NK-92 treated with Interleukin-12 subunit alpha and Interleukin-12 subunit beta, amount 100 ng/mL, for 24 hours (cell line): Measurements from ENCODE around the gene TPCN1.

ENCODE experiments used
- DNase-seq: peaks from one replicate; lab custom pipeline; 2025; lab: John Stamatoyannopoulos, UW

The TPCN1 gene

DNA sequence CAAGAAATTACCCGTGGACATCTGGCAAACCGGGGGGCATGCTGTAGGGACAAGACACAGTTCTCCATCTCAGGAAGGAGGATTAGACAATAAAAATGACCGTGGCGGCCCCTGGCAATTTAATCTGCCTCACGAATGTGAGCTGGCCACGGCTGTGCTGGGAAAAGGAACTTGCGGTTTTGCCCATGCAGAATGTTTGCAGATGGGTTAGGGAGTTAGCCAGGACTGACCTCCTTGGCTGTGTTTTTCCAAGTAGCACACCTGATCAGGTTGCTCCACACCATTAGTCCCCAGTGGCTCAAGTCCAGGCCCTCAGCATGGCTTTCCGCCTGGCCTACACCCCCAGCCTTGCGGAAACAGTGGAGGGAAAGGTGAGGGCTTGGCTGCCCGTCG is 20.8 kb downstream of the TPCN1 start:
- no peak for DNase-seq

DNA sequence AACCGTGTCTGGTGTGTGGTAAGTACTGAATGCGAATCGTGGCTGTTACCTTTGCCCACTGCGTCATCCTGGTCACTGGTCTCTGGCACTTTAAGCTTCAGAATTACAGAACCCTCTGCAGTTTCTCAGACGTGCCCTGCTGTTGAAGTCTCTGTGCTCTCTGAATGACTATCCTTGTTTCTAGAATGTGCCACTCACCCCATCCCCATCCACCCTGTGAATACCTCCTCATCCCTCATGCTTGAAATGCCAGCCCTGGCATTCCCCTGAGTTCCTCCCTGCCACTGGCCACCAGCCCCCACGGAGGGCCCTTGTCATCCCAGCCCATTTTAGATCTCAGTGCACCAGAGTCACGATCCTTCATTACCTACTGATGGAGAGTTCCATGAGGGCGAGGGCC is 21.3 kb downstream of the TPCN1 start:
- DNase-seq = no peak

DNA sequence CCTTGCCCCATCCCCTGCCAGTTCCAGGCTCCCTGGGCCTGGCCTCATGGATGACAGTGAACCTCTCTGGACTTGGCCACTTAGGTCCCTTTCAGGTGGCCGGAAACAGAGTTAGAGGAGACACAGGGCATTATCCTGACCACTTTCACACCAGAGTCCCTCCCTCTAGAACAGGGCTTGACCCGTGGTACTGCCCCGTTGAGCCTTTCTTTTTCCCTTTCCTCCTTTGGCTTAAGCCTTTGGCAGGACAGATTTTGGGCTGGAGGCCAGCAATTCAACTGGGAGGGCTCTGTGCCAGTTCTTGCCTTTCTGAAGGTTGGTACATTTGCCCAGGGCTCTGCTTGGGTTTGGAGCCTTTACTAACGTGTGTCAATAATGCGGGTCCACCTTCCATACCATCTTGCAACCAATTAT is 22.8 kb downstream of the TPCN1 start:
- DNase-seq = no peak

DNA sequence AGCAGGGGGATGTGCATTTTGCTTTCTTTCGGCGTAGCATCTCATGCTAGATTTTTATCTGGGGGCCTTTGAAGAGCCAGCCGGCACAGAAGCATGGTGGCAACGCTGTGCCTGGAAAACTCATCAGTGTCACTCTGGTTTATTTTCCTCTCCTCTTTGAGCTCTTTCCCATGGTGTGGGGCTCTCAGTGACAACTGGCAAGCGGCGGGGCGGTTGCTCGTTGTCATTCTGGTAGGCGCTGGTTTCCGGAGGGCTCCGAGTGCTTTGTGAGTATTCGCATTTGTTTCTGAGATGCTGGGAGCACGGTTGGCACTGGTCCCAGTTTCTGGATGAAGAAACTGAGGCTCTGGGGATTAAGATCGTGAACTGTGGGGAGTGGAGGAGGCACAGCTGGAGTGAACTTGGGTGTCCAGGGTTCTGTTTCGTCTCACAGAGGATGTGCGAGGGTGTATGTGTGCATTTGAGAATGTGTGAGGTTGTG is 23.3 kb downstream of the TPCN1 start:
- no peak for DNase-seq

DNA sequence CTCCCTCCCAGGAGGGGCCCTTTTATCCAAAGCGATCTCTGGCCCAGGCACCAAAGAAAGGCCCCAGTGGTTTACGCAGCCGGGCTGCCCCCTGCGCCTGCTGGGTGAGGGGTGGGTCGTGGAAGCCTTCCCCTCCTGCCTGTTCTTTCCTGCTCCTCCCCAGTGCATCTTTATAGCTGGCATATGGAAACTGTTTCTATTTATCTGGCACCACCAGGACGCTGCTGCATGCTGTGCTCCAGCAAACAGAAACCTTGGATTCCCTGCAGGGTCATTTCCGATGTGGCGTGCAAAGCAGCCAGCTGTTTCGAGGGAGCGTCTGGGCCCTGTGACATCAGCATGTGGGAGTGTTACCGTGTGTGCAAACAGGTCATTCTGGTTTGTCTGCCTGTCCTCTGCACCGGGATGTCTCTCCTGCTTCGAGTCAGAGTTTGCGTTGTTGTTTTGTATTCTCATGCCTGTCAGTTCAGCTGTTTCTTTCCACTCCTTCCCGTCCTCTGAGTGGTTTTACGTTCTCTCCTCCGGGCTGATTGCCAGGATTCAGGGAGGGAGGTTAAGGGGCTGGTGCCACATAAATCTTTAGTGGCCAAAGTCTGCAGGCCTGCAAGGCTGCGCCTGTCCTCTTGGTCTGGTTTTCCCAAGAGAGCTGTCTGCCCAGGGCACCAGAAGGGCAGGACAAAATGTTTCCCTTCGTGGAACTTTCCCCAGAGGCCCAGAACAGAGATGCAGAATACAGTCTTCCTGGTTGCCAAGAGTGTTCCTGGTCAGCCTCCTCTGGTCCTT is 24.6 kb downstream of the TPCN1 start:
- DNase-seq = no peak

DNA sequence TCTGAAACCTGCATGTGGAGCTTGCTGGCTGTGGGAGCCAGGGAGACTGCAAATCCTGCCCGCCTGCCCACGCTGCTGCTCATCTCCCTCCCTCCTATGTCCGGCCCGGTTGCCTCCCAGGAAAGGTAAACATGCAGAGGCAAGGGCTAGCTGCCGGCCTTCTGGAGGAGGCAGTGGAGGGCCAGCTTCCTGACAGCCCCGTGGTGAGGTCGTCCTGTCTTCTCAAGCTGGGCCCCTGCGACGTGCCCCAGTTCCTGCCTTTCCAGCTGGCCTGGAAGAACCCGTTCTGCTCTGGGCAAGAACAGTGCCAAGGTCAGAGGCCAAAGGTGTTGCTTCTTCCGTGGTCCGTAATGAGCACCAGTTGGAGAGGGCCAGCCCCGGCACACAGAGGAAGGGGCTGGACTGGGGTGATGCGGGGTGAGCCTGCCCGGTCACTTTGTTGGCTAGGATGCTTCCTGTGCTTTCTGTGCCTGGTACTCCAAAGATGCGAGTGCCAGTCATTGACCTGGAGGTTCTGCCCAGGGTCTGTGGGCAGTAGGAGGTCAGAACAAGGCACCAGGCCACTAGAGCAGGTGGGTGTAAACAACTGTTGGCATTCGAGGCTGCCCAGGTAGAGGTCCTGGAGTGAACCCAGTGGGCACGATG is 25.3 kb downstream of the TPCN1 start:
- DNase-seq = no peak

DNA sequence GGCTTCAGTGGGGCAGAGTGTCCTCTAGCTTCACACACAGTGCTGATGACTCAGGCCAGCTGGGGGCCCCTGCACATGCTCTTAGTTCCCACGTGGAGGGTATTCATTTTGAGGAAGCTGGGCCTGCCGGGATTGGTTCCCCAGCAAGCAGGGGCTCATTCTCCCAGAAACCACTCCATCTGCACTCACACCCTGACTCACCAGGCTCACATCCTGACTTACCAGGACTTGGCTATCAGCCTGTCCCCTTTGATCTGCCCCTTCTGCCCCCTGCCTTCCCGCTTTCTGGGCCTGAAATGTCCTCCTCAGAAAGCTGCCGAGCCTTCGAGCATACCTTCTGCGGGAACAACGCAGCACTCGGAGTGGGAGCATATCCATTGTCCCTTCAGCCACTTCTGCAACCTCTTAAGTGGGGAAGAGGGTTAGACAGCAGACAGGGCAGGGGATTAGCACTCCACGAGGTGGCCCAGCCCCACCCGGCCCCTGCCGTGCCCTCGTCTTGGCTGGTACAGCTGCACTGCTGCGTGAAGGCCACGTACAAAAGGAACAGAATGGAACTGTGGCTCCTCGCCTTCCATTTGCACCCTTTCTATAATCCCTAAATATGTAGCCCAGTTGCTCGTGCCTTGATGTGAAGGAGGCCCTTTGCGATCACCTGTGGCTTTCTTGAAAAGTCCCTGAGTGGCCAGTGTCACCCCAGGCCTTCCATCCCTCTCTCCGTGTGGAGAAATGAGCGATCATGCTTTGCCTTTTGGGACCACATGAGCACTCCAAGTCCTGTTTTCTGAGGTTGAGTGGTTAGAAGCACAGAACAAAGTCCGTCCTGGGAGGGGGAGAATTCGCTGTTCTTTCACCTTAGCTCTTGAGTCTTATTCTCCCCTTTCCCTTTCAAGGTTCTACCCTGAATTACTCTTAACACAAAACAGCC is 26.1 kb downstream of the TPCN1 start:
- no peak for DNase-seq

DNA sequence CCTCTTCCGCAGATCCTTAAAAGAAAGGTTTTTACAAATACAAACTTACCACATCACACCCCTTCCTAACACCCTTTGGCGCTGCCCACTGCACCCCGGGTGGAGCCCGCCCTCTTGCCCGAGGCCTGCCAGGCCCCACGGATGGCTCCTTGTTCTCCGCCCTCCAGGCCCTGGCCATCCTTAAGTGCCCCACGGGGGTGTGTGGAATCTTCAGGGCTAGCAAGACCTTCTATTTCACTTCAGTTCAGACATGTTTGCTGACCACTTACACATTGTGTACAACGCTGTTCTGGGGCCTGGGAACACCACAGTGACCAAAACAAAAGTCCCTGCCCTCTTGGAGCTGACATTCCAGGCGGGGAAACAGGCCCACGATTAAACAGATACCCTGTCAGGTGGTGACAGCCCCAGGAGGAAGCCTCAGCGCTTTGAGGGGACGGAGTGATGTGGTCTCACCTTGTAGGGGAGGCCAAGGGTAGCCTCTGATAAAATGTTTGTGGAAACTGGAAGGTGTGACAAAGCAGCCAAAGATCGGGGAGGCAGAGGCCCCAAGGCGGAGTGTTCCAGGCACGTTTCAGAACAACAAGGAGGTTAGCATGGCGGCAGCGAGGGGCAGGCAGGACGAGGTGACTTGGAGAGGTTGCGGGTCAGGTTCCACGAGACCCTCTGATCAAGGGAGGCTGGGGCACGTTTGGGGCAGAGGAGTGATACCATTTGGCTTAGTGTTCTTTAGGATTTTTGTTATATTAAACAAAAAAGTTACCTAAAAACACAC is 27.0 kb downstream of the TPCN1 start:
- no peak for DNase-seq

DNA sequence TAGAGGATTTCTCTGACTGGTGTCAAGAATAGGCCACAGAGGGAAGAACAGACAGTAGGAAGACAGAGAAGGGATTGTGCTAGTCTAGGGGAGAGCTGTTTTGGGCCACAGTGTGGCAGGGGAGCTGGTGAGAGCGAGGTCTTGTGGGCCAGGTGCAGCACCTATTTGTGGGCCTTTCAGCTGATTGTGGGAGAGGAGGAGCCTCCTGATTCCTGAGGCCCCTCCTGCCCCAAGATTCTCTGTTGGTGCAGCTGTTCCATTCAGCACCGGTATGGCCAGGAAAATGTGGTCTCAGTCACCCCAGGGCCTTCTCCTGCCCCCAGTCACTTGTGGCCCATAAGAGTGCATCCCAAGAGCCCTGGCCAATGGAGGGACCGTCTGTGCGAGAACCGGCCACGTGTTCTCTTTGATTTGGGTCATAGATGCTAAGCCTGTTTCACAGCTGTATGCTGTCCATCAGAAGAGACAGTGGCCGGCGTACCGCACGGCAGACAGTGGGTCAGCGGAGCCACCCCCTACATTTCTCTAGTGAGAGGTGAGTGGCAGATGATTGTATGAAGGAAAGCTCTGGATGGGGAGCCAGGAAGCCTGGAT is 27.7 kb downstream of the TPCN1 start:
- DNase-seq = no peak

DNA sequence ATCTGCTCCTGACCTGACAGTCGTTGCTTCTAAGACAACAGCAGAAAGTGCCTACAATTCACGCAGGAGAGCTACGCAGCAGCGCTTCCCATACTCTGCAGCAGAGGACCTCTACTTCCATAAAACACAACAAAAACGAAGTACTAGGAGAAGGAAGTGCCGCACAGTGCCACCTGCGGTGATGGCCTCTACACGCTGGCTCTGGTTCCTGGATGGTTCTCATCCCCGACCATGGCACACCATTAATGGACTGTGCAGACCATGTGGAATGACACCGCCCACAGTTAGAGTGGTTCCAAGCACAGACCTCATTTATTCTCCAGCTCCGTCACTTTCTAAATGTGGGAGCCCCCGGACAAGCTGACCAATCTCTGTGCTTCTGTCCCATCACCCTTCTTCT is 28.3 kb downstream of the TPCN1 start:
- DNase-seq = no peak

DNA sequence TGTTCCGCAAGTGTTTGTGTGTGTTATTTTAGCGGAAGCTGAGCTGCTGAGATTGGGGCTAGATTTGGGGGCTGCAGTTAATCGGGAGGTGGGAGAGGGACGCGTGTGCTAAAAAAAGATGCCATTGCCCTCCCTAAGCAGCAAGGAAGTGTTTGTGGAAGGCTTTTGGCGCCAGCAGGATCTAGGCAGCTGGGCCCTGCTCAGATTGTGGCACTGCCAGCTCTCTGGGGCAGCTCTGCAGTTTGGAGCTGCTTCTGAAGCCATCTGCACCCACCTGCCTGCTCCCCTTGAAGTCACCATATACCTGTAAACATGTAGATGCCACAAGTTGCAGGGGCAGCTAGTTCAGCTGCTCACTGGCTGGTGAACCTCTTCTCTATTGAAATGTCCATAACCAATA is 28.8 kb downstream of the TPCN1 start:
- DNase-seq = no peak

DNA sequence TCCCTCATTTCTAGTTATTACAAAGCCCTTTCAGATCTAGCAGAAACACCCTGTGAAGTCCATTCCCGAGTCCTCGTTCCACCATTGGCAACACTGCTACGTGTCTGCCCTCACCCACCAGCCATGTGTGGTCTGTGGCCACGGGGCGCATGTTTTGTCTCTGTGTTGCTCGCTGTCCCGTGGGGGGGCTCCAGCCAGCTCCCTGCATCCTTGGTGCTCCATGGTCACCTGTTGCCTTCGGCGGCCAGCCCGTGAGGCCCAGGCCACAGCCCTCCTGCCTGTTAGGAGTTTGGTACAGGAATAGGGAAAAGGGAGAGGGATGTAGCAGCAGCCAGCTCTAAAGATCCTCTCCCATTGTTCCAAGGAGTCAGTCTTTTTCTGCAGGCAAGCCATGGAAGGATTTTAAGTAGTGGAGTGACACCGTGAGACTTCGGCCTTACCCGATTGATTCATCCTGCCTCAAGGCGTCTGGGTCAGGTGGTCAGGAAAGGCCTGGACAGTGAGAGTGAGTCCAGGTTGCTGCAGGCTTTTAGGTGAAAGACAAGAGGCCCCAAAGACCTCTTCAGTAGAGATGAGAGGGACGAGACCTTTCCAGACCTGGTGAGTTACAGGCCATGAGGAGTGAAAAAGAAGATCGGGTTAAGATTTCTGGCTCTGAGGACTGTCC is 30.3 kb downstream of the TPCN1 start:
- DNase-seq = no peak

DNA sequence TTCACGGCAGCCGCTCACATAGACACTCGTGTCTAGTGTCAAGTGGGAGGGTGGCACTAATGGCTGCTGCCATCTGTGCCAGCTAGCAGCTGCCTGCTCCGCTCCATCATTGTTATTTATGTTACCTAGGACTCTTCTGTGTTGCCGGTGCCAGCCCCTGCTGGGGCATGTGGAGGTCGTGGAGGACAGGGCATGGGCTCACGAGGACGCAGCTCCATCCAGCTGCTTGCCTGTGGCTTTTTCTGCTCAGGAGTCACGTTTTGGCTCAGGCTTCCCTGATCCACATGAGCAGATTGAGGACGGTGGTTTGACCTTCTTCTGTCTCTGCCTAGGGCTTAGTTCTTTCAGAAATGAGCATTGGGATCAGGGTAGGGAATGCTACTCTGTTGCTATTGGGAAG is 31.2 kb downstream of the TPCN1 start:
- DNase-seq = no peak

DNA sequence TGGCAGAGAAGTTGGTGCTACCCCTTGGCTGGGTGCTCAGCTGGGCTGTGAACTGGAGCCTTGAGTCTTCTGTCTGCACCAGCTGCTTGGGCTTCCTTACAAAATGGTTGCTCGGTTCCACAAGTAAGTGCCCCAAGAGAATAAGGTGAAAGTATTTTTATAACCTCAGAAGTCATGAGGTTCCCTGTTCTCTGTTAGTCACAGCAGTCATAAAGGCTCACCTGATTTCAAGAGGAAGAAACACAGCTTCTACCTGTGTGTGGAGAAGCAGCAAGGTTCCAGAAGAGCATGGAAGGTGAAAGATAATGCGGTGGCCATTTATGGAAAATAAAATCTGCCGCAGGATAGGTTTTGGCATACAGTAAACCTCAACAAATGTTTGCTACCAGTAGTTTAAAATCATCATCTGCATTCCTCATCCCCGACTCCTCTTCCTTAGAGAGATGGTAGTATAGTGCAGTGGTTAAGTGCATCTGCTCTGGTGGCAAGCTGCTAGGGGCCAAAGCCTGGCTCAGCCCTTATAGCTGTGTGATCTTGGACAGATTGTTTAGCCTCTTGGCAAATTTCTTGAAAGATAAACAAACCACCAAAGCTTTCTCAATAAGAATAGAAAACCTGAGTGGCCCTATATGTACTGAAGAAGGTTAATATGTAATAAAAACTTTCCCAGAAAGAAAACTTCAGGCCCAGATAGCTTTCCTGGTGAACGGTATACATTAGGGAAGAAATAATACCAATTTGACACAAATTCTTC is 32.4 kb downstream of the TPCN1 start:
- no peak for DNase-seq

DNA sequence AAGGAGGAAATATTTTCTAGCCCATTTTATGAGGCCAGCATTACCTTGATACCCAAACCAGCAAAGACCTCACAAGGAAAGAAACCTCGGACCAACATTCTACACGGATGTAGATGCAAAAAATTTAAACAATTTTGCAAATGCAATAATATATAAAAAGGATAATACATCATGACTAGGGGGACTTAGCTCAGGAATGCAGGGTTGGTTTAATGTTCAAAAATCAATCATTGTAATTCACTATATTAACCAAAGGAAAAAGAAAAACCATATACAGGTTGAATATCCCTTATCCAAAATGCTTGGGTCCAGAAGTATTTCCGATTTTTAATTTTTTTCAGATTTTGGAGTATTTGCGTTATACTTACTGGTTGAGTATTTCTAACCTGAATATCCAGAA is 33.0 kb downstream of the TPCN1 start:
- no peak for DNase-seq

DNA sequence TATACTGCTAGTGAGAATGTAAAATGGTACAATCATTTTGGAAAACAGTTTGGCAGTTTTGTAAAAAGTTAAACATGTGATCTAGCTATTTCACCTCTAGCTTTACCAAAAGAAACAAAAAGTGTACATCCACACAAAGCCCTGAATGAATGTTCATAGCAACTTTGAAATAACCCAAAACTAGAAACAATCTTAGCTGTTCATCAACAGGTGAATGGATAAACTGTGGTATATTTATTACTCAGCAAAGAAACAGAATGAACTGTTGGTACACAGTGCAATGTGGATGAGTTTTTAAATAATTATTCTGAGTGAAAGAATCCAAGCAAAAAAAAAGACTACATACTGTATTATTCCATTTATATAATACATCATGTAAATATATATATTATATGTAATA is 36.3 kb downstream of the TPCN1 start:
- no peak for DNase-seq

DNA sequence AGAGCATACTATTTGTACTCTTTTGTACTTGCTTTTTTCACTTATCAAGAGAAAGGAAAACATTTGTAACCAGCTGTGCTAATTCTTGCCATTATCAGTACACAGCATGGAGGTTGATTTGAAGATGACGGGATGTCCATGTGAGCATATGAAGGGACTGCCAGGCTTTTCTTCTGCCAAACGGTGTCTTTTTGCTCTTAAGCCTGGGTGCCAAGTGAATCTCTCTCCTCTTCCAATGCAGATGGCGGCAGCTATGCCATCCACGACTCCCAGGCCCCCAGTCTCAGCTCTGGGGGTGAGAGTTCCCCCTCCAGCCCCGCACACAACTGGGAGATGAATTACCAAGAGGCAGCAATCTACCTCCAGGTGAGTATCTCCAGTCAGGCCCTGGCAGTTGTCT is 38.9 kb downstream of the TPCN1 start:
- DNase-seq = no peak

DNA sequence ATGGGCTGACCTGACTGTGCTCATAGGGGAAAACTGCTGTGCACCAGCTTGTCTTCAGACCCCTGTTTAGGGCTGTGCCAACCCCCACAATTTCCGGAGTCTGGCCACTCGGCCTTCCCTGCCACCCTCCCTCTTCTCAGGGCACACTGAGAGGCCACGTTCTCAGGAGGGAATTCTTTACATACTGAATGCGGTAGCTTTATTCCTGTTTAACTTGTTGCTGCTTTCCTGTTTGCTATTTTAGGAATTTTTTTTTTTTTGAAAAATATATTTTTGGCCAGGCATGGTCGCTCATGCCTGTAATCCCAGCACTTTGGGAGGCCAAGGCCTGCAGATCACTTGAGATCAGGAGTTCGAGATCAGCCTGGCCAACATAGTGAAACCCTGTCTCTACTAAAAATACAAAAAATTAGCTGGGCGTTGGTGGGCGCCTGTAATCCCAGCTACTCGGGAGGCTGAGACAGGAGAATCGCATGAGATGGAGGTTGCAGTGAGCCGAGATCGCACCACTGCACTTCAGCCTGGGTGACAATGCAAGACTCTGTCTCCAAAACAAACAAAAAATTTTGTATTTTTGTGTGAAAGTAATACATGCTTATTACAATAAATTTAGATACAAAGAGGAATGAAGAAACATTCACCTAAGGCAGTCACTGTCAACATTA is 39.5 kb downstream of the TPCN1 start:
- DNase-seq = no peak

DNA sequence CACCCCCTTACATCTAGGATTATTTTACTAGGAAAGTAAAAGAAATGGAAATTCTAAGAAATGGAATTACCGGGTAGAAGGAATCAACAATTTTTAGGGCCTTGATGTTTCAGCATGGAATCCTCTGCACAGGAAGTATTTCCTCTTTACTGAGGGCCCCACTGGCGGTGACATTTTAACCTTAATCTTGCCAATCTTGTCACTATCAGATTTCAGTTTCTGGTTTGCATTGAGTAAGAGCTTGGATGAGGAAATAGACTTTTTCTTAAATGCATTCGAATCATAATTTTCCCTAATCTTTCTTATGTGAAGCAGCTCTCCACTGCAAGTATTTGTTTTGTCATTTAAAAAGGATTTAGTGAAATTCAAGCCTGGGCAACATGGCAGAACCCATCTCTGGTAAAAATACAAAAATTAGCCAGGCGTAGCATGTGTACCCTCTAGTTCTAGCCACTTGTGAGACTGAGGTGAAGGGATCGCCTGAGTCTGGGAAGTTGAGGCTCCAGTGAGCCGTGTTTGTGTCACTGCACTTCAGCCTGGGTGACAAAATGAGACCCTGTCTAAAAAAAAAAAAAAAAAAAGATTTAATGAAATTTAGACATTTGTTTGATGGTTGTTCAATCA is 40.7 kb downstream of the TPCN1 start:
- no peak for DNase-seq
